Natural killer cell (primary cell): ENCODE data around the gene DNAJC19. TPM values are rescaled to one million over a fixed set of nuclear protein-coding genes. Genes with fewer than 3 reads are reported as not detected.

ENCODE experiments used
- ATAC-seq, 3 donors: fragments of 150-1000 bp in 2 of 3; fragments of 200-7000 bp in 1 of 3; cut with Tn5 transposase; 1 replicate in 1 of 3; 2 replicates in 2 of 3; pipeline ENCODE4 v1.10.0; 2021; ENCODE audit warnings: mild to moderate bottlenecking in 2 of 3, moderate library complexity in 2 of 3
- DNase-seq, 2 donors: peaks; one replicate each; pipeline versions ENCODE4 v3.0.0 to v3.0.0-alpha.2; 2013 to 2021; ENCODE audit warnings: mixed read lengths in 1 of 2
- H3K27ac ChIP-seq: one replicate; pipeline ENCODE4 v1.5.1; 2013; ENCODE audit warnings: mild to moderate bottlenecking, low read length
- H3K27me3 ChIP-seq: one replicate; pipeline ENCODE4 v1.6.1; 2013; ENCODE audit warnings: low read length; ENCODE audit not compliant: control insufficient read depth, insufficient read depth
- H3K36me3 ChIP-seq: one replicate; pipeline ENCODE4 v1.6.1; 2013; ENCODE audit warnings: low read length; ENCODE audit not compliant: control insufficient read depth, insufficient read depth
- H3K4me1 ChIP-seq: one replicate; pipeline ENCODE4 v1.6.1; 2013; ENCODE audit warnings: low read length; ENCODE audit not compliant: control insufficient read depth, insufficient read depth
- H3K4me3 ChIP-seq: one replicate; pipeline ENCODE4 v1.5.1; 2013; ENCODE audit warnings: low read length
- H3K9me3 ChIP-seq: one replicate; pipeline ENCODE4 v1.6.1; 2013; ENCODE audit warnings: low read length; ENCODE audit not compliant: control insufficient read depth, insufficient read depth
- H3K27ac Mint-ChIP-seq, 2 donors: one replicate each; pipeline ENCODE4 v1.8.0; 2022; ENCODE audit warnings: mild to moderate bottlenecking in 2 of 2, mixed read lengths in 2 of 2, moderate library complexity in 1 of 2
- H3K27me3 Mint-ChIP-seq, 2 donors: one replicate each; pipeline ENCODE4 v1.8.0; 2022; ENCODE audit warnings: low read depth in 2 of 2, mixed read lengths in 2 of 2
- H3K36me3 Mint-ChIP-seq: one replicate; pipeline ENCODE4 v1.8.0; 2022; ENCODE audit warnings: mixed read lengths
- H3K4me1 Mint-ChIP-seq, 2 donors: one replicate each; pipeline ENCODE4 v1.8.0; 2022; ENCODE audit warnings: mixed read lengths in 2 of 2
- H3K4me3 Mint-ChIP-seq: one replicate; pipeline ENCODE4 v1.8.0; 2022; ENCODE audit warnings: mild to moderate bottlenecking, moderate library complexity, mixed read lengths
- H3K9me3 Mint-ChIP-seq, 2 donors: one replicate each; pipeline ENCODE4 v1.8.0; 2022; ENCODE audit warnings: mixed read lengths in 2 of 2
- WGBS: methylation state at CpG from one replicate; pipeline ENCODE4 v1.1.7; 2013; ENCODE audit warnings: missing lambda C conversion rate; ENCODE audit not compliant: insufficient coverage; 5-methylcytosine and 5-hydroxymethylcytosine counted together
- intact Hi-C: fragments of 100-400 bp; cut with micrococcal nuclease; formaldehyde crosslinking; loops from one replicate; pipeline ENCODE4 v1.14.2; 2022
- total RNA-seq, 4 donors: library from RNA; stranded (reverse); fragments of 120-200 nt in 1 of 4; gene quantifications; one replicate each; pipeline versions ENCODE4 v1.2.3 to v1.2.4, GENCODE V29; 2013 to 2022
- TF ChIP-seq, protein P1 (sequence below): fragments of 200-600 bp; IDR thresholded peaks from one replicate; pipeline ENCODE4 v1.8.0; 2022; ENCODE audit warnings: antibody characterized with exemption

Gene DNAJC19
- total RNA-seq, 3 donors from 2014 or later (not counting 1 experiment from before 2014, with no cell fraction given), result 18.9 to 25.8 (median 22.2) TPM

DNA sequence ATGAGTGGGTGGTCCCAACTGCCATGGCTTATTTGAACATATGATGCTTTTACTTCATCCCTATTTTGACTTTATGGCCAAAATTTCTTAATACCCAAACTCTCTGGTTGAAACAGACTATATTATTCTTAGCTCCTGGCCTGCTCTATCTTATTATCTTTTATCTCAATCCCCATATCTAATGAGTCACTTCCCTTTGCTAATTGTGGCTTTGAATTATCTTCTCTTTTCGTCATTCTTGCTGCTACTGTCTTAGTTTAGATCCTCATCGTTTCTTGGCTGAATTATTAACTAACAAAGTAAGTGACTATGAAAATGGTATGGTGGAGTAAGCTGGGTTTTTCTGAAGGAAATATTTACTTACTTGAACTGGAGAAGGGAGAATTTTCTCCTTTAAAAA lies 28.2 kb upstream of the DNAJC19 start:
- H3K27ac Mint-ChIP-seq, result no peak overlapping the region
- intact Hi-C loops, result no loop called here
- Histone ChIP-seq H3K4me3 (no peak overlapping the region), H3K36me3 (no peaks in the 10 kb centered on the region), H3K4me1 (no peaks in the 10 kb centered on the region), H3K27me3 (no peaks in the 10 kb centered on the region), H3K27ac (no peak overlapping the region), H3K9me3 (no peaks in the 10 kb centered on the region)
- peaks cover 11% of the 10 kb centered on the region for H3K36me3 Mint-ChIP-seq
- DNase-seq, result no peak
- TF ChIP-seq, protein P1, sequence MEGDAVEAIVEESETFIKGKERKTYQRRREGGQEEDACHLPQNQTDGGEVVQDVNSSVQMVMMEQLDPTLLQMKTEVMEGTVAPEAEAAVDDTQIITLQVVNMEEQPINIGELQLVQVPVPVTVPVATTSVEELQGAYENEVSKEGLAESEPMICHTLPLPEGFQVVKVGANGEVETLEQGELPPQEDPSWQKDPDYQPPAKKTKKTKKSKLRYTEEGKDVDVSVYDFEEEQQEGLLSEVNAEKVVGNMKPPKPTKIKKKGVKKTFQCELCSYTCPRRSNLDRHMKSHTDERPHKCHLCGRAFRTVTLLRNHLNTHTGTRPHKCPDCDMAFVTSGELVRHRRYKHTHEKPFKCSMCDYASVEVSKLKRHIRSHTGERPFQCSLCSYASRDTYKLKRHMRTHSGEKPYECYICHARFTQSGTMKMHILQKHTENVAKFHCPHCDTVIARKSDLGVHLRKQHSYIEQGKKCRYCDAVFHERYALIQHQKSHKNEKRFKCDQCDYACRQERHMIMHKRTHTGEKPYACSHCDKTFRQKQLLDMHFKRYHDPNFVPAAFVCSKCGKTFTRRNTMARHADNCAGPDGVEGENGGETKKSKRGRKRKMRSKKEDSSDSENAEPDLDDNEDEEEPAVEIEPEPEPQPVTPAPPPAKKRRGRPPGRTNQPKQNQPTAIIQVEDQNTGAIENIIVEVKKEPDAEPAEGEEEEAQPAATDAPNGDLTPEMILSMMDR, result no peak
- H3K27me3 Mint-ChIP-seq, result peaks cover 9 to 16% of the 10 kb centered on the region in 2 donors
- peak in 1 of 3 donors; percentile 81 for ATAC-seq
- 48% methylated on average over 2 of the region's 2 CpGs for WGBS
- no peak overlapping the region for H3K4me3 Mint-ChIP-seq
- H3K4me1 Mint-ChIP-seq, result no peaks in the 10 kb centered on the region
- peaks cover 0 to 3% of the 10 kb centered on the region in 2 donors for H3K9me3 Mint-ChIP-seq

DNA sequence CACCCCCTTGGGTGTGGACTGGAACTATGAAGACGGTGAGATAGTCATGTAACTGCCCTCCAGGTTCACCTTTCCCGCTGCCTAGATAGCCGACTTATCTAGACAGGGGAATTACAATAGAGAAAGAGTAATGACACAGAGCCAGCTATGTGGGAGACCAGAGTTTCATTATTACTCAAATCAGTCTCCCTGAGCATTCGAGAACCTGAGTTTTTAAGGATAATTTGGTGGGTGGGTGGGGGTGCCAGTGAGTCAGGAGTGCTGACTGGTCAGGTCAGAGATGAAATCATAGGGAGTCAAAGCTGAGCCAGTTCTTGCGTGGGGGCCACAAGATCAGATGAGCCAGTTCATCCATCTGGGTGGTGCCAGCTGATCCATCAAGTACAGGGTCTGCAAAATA lies 19.7 kb upstream of the DNAJC19 start:
- Histone ChIP-seq H3K36me3 (no peaks in the 10 kb centered on the region), H3K27me3 (no peaks in the 10 kb centered on the region), H3K9me3 (no peaks in the 10 kb centered on the region), H3K4me3 (no peak overlapping the region), H3K27ac (no peak overlapping the region), H3K4me1 (no peaks in the 10 kb centered on the region)
- TF ChIP-seq, protein P1, result no peak
- intact Hi-C loops, result no loop called here
- Mint-ChIP-seq H3K4me1 (no peaks in the 10 kb centered on the region), H3K27ac (no peak overlapping the region), H3K27me3 (peaks cover 3 to 4% of the 10 kb centered on the region in 2 donors), H3K36me3 (peaks cover 2% of the 10 kb centered on the region), H3K9me3 (peaks cover 2 to 5% of the 10 kb centered on the region in 2 donors), H3K4me3 (no peak overlapping the region)
- DNase-seq (no peak), ATAC-seq (no peak)
- WGBS, result 82% methylated on average over 5 of the region's 5 CpGs

DNA sequence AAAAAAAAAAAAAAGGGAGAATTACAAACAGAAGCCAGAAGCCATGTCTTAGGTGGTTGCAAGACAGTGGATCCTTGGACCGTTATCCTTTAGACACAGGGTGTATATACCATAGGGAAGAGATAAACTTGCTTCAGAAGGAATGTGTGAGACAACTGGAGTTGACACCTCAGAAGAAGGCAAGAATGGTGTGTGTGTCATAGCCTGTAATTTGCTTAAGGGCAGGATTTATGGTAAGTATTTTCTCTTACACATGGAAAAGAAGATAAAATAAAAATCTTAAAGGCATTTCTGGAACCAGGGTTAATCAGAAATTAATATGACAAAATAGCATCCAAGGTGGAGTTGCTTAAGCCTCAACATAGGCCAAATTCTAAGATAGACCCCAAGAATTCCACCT lies 19.3 kb upstream of the DNAJC19 start:
- Histone ChIP-seq H3K4me1 (no peaks in the 10 kb centered on the region), H3K27ac (no peak overlapping the region), H3K36me3 (no peaks in the 10 kb centered on the region), H3K9me3 (no peaks in the 10 kb centered on the region), H3K4me3 (no peak overlapping the region), H3K27me3 (no peaks in the 10 kb centered on the region)
- WGBS, result 67% methylated on average over 1 of the region's 1 CpG
- H3K36me3 Mint-ChIP-seq, result no peaks in the 10 kb centered on the region
- no peak overlapping the region for H3K4me3 Mint-ChIP-seq
- H3K27me3 Mint-ChIP-seq, result peaks cover under 1 to 3% of the 10 kb centered on the region in 2 donors
- no peak overlapping the region for H3K27ac Mint-ChIP-seq
- intact Hi-C loops, result no loop called here
- ATAC-seq (no peak), DNase-seq (no peak)
- peaks cover 2 to 5% of the 10 kb centered on the region in 2 donors for H3K9me3 Mint-ChIP-seq
- no peaks in the 10 kb centered on the region for H3K4me1 Mint-ChIP-seq
- TF ChIP-seq, protein P1, result no peak

DNA sequence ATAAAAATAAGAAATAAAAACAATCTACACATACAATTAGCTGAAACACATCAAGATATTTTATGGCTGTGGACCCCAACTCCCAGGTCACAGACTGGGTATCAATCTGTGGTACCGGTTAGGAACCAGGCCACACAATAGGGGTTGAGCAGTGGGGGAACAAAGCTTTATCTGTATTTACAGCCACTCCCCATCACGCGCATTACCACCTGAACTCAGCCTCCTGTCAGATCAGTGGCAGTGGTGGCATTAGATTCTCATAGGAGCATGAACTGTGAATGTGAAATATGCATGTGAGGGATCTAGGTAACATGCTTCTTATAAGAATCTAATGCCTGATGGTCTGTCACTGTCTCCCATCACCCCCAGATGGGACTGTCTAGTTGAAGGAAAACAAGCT lies 17.7 kb upstream of the DNAJC19 start:
- TF ChIP-seq, protein P1, result no peak
- Mint-ChIP-seq H3K27ac (no peak overlapping the region), H3K36me3 (no peaks in the 10 kb centered on the region), H3K4me1 (no peaks in the 10 kb centered on the region), H3K4me3 (no peak overlapping the region), H3K27me3 (peaks cover 6 to 12% of the 10 kb centered on the region in 2 donors), H3K9me3 (peaks cover under 1 to 4% of the 10 kb centered on the region in 2 donors)
- DNase-seq (no peak), ATAC-seq (no peak)
- Histone ChIP-seq H3K9me3 (no peaks in the 10 kb centered on the region), H3K36me3 (no peaks in the 10 kb centered on the region), H3K4me3 (no peak overlapping the region), H3K4me1 (no peaks in the 10 kb centered on the region), H3K27me3 (no peaks in the 10 kb centered on the region), H3K27ac (no peak overlapping the region)
- 100% methylated on average over 1 of the region's 3 CpGs for WGBS
- intact Hi-C loops, result no loop called here
